IPS-18a (cell line): ENCODE measurements around the gene STK39.

Experiments used
- H3K27ac ChIP-seq: one replicate; pipeline ENCODE4 v1.5.1; 2013; ENCODE audit warnings: low read length
- H3K27me3 ChIP-seq: one replicate; pipeline ENCODE4 v1.6.1; 2013; ENCODE audit warnings: mild to moderate bottlenecking, low read length; ENCODE audit not compliant: control insufficient read depth, insufficient read depth
- H3K36me3 ChIP-seq: one replicate; pipeline ENCODE4 v1.6.1; 2013; ENCODE audit warnings: low read depth, low read length; ENCODE audit not compliant: control insufficient read depth
- H3K4me1 ChIP-seq: one replicate; pipeline ENCODE4 v1.6.1; 2013; ENCODE audit warnings: low read depth, low read length; ENCODE audit not compliant: control insufficient read depth
- H3K4me3 ChIP-seq: one replicate; pipeline ENCODE4 v1.5.1; 2013; ENCODE audit warnings: low read length
- H3K9ac ChIP-seq: one replicate; pipeline ENCODE4 v1.6.1; 2013; ENCODE audit warnings: mild to moderate bottlenecking, low read length, moderate library complexity
- H3K9me3 ChIP-seq: one replicate; pipeline ENCODE4 v1.6.1; 2013; ENCODE audit warnings: low read depth, low read length; ENCODE audit not compliant: control insufficient read depth

STK39 gene

GRCh38 chr2:167946441-167946841 is 301.0 kb downstream of the STK39 start:
- Histone ChIP-seq H3K27me3 (no peaks in the 10 kb centered on the region), H3K4me1 (peaks cover 9% of the 10 kb centered on the region), H3K27ac (no peak overlapping the region), H3K9ac (no peak overlapping the region), H3K36me3 (no peaks in the 10 kb centered on the region), H3K4me3 (no peak overlapping the region), H3K9me3 (no peaks in the 10 kb centered on the region)

- no peak overlapping the region for H3K27ac ChIP-seq
- H3K9me3 ChIP-seq, result no peaks in the 10 kb centered on the region
- H3K36me3 ChIP-seq, result no peaks in the 10 kb centered on the region
- no peaks in the 10 kb centered on the region for H3K27me3 ChIP-seq
- H3K4me3 ChIP-seq, result no peak overlapping the region
- no peak overlapping the region for H3K9ac ChIP-seq
- H3K4me1 ChIP-seq, result peaks cover 9% of the 10 kb centered on the region
Measured at GRCh38 chr2:167945660-167946368, 301.6 kb downstream of the STK39 start.

GRCh38 chr2:167944825-167945659 is 302.4 kb downstream of the STK39 start:
- Histone ChIP-seq H3K9ac (no peak overlapping the region), H3K4me1 (peaks cover 9% of the 10 kb centered on the region), H3K36me3 (no peaks in the 10 kb centered on the region), H3K9me3 (no peaks in the 10 kb centered on the region), H3K27me3 (no peaks in the 10 kb centered on the region), H3K27ac (no peak overlapping the region), H3K4me3 (no peak overlapping the region)

GRCh38 chr2:167943897-167944296 is 303.5 kb downstream of the STK39 start:
- Histone ChIP-seq H3K27ac (no peak overlapping the region), H3K36me3 (no peaks in the 10 kb centered on the region), H3K9me3 (no peaks in the 10 kb centered on the region), H3K9ac (no peak overlapping the region), H3K4me1 (peaks cover 9% of the 10 kb centered on the region), H3K4me3 (no peak overlapping the region), H3K27me3 (no peaks in the 10 kb centered on the region)

GRCh38 chr2:167943368-167943767 is 304.0 kb downstream of the STK39 start:
- no peak overlapping the region for H3K27ac ChIP-seq
- H3K9ac ChIP-seq, result no peak overlapping the region
- H3K27me3 ChIP-seq, result no peaks in the 10 kb centered on the region
- H3K4me1 ChIP-seq, result peaks cover 9% of the 10 kb centered on the region
- H3K36me3 ChIP-seq, result no peaks in the 10 kb centered on the region
- no peaks in the 10 kb centered on the region for H3K9me3 ChIP-seq
- H3K4me3 ChIP-seq, result no peak overlapping the region

GRCh38 chr2:167942366-167943081 is 304.9 kb downstream of the STK39 start:
- H3K27ac ChIP-seq, result no peak overlapping the region
- H3K4me1 ChIP-seq, result peaks cover 9% of the 10 kb centered on the region
- H3K9ac ChIP-seq, result no peak overlapping the region
- no peaks in the 10 kb centered on the region for H3K27me3 ChIP-seq
- H3K4me3 ChIP-seq, result no peak overlapping the region
- no peaks in the 10 kb centered on the region for H3K36me3 ChIP-seq
- no peaks in the 10 kb centered on the region for H3K9me3 ChIP-seq

- no peaks in the 10 kb centered on the region for H3K36me3 ChIP-seq
- H3K27me3 ChIP-seq, result no peaks in the 10 kb centered on the region
- no peak overlapping the region for H3K4me3 ChIP-seq
- H3K9ac ChIP-seq, result no peak overlapping the region
- H3K4me1 ChIP-seq, result peaks cover 9% of the 10 kb centered on the region
- no peaks in the 10 kb centered on the region for H3K9me3 ChIP-seq
- H3K27ac ChIP-seq, result no peak overlapping the region
Measured at GRCh38 chr2:167941604-167942003, 305.8 kb downstream of the STK39 start.

GRCh38 chr2:167940734-167941507 is 306.5 kb downstream of the STK39 start:
- H3K27me3 ChIP-seq, result no peaks in the 10 kb centered on the region
- H3K4me1 ChIP-seq, result peaks cover 2% of the 10 kb centered on the region
- no peak overlapping the region for H3K27ac ChIP-seq
- no peaks in the 10 kb centered on the region for H3K36me3 ChIP-seq
- H3K4me3 ChIP-seq, result no peak overlapping the region
- no peak overlapping the region for H3K9ac ChIP-seq
- H3K9me3 ChIP-seq, result no peaks in the 10 kb centered on the region

GRCh38 chr2:167940346-167940725 is 307.1 kb downstream of the STK39 start:
- no peak overlapping the region for H3K9ac ChIP-seq
- no peaks in the 10 kb centered on the region for H3K36me3 ChIP-seq
- no peaks in the 10 kb centered on the region for H3K4me1 ChIP-seq
- no peak overlapping the region for H3K4me3 ChIP-seq
- no peaks in the 10 kb centered on the region for H3K9me3 ChIP-seq
- H3K27me3 ChIP-seq, result no peaks in the 10 kb centered on the region
- no peak overlapping the region for H3K27ac ChIP-seq

- no peaks in the 10 kb centered on the region for H3K4me1 ChIP-seq
- H3K4me3 ChIP-seq, result no peak overlapping the region
- H3K27me3 ChIP-seq, result no peaks in the 10 kb centered on the region
- H3K9ac ChIP-seq, result no peak overlapping the region
- H3K27ac ChIP-seq, result no peak overlapping the region
- no peaks in the 10 kb centered on the region for H3K36me3 ChIP-seq
- no peaks in the 10 kb centered on the region for H3K9me3 ChIP-seq
Measured at GRCh38 chr2:167939514-167940345, 307.7 kb downstream of the STK39 start.
